GM19328 (cell line): ENCODE data around the gene GDPD3.
"Not testable (repeated sequence)": the region's sequence is repeated elsewhere in the genome, so short reads cannot be mapped to it uniquely, and the experiment has no call there.

Experiments used
- ATAC-seq: cut with Tn5 transposase; IDR thresholded peaks from one replicate; pipeline ENCODE4 v1.9.1; 2021; ENCODE audit warnings: mild to moderate bottlenecking, moderate library complexity; ENCODE audit not compliant: unreplicated experiment

Gene GDPD3

DNA sequence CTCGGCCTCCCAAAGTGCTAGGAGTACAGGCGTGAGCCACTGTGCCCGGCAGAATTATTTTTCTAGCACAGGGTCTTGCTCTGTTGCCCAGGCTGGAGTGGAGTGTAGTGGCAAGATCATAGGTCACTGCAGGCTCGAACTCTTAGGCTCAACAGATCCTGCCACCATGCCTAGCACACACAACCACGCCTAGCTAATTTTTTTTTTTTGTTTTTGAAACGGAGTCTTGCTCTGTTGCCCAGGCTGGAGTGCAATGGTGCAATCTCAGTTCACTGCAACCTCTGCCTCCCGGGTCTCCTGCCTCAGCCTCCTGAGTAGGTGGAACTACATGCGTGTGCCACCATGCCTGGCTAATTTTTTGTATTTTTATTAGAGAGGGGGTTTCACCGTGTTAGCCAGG is 12.4 kb upstream of the GDPD3 start:
- ATAC-seq: not testable (repeated sequence)

DNA sequence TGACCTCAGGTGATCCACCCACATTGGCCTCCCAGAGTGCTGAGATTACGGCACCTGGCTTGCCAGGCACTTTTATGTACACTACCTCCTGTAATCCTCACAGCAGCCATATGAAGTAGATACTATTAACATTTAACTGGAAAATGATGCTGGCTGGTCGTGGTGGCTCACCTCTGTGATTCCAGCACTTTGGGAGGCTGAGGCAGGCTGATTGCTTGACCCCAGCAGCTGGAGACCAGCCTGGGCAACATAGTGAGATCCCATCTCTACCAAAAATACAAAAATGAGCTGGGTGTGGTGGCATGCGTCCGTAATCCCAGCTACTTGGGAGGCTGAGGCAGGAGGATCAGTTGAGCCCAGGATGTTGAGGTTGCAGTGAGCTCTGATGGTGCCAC is 11.6 kb upstream of the GDPD3 start:
- ATAC-seq: no peak

DNA sequence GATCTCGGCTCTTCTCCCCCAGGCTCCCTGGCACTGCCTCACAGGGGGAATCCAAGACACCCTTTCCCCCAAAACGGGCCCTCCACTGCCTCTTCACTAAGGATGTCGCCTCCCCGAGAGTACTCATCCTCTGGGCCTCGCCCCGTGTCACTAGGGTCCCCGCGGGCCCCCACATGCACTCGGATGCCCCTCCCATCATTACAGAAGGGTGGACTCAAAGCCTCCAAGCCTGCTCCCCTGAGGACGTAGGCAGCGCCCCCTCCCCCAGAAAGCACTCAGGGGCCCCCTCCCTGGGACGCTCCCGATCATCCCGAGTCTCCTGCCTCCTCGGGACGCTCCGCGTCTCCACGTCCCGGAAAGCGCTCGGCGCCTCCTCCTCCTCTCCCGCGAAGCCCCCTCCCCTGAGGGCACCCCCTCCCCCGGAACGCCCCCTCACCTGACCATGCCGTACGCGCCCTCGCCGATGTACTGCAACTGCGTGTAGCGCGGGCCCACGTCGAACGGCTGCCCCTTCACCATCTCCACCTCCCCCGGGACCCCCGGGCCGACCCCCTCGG is 9.3 kb upstream of the GDPD3 start:
- ATAC-seq: no peak

DNA sequence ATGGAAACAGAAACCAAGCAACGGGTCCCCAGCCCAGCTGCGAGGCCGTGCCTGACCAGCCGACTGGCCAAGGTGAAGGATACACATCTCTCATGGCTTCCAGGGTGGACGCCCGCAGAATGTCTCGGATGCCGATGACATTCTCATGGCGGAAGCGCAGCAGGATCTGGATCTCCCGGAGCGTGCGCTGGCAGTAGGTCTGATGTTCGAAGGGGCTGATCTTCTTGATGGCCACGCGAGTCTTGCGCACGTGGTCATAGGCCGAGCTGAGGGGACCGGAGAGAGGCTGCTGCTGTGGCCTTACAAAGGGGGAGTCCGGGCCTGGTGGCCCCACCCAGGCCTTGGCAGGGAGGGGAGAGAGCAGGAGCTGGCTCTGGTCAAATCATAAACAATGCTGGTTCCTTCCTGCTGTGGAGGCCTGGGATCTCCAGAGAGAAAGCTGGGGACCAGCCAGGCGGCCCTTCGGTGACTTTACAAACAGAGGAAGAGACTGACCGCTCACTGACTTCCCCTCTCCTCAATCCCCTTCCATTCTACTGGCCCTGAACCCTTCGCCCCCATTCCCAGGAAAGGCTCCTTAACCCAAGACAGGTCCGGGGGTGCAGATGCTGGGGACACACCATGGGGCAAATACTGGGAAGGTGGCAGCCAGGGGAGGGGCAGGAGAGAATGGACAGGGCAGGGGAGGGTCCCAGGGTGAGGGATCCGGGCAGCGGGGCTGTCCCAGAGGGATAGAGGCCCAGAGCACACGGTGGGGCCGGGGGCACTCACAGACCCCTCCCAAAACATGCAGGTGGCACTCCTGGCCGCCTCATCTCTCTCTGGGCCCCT is 8.6 kb upstream of the GDPD3 start:
- no peak for ATAC-seq

DNA sequence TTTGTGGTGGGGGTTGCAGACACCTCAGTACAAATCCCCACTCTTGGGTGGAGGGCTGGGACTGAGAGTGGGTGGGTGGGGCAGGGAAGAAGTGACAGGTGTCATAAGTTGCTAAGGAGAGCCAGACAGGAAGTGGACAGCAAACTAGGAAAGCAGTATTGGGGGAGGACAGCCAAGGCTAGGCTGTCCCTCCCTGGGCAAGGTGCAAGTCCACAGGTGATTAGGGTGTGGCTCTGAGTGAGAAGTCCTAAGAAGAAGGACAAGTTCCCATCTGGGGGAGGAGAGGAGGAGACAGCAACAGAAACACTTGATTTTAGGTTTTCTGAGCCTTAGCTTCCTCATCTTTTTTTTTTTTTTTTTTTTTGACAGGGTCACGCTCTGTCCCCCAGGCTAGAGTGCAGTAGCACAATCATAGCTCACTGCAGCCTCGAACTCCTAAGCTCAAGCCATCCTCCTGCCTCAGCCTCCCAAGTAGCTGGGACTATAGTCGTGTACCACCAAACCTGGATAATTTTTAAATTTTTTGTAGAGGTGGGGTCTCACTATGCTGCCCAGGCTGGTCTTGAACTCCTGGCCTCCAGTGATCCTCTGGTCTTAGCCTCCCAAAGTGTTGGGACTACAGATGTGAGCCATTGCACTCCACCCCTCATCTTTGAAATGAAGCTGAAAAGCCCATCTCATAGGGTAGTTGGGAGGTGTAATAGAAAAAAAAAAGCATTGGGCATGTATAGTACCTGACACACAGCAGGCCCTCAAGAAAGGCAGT is 7.2 kb upstream of the GDPD3 start:
- ATAC-seq: no peak

DNA sequence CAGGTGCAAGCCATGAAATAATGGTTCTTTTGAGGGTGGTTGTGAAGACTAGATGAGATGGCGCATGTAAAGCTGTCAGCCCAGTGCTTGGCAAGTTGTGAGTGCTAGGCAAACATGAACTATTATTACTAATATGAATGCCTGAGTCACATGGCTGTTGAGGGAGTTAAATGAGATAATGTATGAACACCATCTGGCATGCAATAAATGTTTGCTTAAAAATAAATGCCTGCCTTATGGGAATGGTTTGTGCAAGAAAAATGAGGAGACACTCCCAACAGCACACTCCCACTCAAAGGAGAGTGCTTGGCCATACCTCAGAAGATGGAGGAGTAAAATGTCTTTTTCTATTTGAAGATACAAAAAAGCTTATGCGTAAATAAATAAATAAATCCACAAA is 6.1 kb upstream of the GDPD3 start:
- ATAC-seq: no peak

DNA sequence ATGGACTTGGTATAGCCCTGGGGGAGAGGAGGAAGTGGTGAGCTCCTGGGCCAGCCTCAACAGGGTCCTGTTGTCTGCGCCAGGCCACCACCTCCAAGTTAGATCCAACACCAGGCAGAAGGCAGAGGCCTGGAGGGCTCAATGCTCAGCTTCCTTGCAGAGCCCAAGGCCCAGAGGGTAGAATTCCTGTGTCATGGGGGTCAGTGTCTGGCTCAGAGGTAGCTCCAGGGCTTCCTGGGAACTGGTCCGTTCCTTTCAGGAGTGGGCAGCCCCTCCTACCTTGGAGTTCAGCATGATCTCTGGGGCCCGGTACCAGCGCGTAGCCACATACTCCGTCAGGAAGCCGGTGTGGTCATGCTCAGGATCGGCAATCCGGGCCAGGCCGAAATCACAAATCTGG is 4.4 kb upstream of the GDPD3 start:
- ATAC-seq: no peak

DNA sequence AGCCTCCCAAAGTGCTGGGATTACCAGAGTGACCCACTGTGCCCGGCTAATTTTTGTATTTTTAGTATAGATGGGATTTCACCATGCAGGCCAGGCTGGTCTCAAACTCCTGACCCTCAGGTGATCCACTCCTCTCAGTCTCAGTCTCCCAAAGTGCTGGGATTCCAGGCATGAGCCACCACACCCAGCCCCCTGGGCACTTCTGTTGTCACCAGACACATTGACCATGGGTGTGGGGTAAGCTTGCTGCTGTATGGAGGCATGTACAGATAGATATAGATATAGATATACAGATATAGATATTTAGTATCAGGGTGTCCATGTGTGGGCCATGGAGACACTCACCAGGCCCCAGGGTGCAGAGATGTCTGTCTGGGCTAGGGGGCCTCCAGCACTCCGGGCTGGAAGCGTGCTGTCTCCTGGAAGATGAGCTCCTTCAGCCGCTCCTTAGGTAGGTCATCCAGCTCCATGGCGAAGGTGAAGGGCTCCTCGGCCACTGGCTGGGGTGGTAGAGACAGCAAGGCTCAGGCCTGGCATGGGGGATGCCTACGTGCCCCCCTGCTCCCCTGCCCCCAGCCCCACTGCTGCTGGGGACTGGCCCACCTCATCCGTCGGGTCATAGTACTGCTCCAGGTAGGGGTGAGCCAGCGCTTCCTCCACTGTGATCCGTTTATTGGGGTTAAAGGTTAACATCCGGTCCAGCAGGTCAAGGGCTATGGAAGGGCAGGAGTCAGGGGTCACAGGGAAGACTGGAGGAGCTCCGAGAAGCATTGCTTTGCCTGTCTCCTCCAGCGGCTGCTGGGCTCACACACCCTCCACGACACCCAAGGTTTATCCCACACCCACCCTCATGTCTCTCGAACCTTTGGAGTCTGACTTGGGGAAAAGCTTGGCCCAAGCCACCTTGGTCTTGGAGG is 3.2 kb upstream of the GDPD3 start:
- no peak for ATAC-seq

DNA sequence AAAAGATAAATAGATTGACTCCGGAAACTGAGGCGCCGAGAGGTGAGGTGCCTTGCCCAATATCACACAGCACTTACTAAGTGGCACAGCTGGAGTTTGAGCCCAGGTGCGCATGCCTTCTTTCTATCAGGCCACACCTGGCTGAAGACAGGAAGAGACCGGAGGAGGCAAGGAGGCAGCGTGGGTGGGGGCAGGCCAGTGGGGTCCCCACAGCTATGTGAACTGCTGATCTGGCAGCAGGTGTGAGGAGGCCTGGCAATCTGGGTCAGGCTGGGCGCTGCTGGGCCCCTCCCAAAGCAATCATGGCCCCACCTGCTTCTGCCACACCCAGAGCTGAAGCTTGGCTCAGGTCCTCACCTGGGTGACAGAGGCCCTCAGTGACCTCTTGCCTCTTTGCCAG is 1.9 kb upstream of the GDPD3 start:
- ATAC-seq: no peak

DNA sequence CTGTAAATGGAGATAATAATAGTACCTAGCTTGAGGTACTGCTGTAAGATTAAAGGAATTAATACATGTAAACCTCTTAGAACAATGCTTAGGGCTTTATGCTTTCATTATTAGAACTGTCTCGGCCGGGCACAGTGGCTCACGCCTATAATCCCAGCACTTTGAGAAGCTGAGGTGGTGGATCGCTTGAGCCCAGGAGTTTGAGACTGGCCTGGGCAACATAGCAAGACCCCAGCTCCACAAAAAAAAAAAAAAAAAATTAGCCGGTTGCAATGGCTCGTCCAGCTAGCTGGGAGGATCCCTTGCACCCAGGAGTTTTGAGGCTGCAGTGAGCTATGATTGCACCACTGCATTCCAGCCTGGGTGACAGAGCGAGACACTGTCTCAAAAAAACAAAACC is 1.5 kb upstream of the GDPD3 start:
- not testable (repeated sequence) for ATAC-seq

DNA sequence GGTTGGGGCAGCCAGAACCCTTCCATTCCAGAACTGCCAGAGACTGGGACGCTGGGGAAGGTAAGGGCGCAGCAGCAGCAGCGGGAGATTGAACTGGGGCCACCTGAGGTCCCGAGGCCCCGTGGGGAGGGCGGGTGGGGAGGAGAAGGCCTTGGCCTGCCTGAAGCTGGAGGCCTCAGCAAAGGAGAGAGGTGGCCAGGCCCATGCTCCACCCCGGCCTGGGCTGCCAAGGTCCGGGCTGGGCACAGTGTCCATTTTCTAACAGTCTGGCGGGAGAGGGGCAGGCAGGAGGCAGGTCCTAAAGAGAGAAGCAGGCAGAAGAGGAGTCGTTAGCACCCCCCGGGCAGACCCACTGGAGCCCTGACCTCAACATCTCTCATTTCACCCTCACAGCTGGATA is 1.1 kb upstream of the GDPD3 start:
- ATAC-seq: no peak

DNA sequence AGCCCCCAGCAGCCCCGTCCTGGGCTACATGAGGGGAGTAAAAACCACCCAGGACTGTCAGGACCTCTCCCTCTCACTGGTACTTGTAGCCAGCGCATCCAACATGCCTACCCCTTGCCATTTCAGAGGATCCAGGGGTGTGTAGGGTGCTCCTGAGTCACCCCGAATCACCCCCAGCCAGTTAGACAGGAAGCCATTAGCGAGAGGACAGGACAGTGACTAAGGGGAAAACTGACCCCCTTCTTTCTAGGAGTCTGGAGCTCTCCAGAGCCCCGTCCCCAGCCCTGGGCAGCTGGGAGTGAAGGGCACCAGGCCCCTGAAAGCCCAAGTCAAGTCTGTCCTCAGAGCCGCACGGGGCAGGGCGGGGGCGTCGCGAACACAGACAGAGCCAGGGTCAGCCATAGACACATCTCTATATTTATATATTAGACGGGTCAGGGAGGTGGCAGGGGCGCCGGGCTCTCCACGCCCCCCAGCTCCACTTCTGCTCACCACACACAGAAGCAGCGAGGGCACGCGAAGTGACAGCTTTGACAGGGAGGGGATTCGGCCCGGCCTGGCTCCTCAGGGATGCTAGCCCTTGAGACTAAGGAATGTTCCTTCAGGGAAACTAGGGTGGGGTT is 485 bp upstream of the GDPD3 start:
- no peak for ATAC-seq

DNA sequence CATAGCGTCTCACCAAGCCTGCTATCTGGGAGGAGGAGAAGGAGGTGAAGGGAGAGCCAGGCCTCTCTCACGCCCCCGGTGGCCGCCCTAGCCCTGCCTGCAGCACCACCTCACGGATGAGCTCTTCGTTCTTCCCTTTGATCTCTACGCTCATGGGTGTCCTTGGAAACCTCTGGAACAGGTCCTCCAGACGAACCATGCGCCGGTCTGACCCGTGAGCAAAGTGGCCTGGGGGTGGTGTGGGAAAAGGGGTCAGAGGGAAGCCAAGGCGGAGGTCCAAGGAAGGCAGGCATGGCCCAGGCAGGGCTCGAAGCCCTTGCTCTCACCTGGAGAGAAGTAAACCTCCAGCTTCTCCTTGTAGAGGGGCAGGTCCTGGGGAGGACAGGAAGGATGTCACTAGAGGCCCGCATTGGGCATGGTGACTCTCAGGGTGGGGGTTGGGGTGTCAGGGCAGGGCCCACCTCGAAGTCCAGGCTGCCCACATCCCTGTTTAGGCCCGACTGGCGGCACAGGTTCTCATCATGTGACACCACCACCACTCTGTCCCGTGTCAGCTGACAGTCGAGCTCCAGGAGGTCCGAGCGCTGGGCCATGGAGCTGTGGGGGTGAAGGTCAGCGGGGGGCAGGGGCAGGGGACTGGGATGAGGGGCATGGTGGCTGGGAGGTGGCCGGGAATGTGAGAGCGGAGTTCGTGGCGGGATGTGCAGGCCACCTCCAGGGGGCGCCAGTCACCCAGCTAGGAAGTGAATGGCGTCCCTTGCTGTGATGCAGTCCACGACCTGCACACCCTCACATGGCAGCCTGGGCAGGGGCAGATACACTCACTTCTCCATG is 923 bp downstream of the GDPD3 start:
- no peak for ATAC-seq

DNA sequence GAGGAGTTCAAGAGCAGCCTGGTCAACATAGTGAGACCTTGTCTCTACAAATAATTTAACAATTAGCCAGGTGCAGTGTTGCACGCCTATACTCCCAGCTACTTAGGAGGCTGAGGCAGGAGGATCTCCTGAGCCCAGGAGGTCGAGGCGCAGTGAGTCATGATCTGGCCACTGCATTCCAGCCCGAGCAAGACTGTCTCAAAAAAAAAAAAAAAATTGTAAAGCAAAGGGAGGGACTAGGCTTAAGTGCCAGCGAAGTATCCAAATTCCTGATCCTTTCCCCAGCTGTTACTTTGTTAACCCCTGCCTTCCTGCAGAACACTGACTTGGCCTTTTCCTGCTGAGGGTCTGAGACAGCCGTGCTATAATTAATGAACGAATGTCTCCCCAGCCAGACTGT is 2.7 kb downstream of the GDPD3 start:
- ATAC-seq: no peak

DNA sequence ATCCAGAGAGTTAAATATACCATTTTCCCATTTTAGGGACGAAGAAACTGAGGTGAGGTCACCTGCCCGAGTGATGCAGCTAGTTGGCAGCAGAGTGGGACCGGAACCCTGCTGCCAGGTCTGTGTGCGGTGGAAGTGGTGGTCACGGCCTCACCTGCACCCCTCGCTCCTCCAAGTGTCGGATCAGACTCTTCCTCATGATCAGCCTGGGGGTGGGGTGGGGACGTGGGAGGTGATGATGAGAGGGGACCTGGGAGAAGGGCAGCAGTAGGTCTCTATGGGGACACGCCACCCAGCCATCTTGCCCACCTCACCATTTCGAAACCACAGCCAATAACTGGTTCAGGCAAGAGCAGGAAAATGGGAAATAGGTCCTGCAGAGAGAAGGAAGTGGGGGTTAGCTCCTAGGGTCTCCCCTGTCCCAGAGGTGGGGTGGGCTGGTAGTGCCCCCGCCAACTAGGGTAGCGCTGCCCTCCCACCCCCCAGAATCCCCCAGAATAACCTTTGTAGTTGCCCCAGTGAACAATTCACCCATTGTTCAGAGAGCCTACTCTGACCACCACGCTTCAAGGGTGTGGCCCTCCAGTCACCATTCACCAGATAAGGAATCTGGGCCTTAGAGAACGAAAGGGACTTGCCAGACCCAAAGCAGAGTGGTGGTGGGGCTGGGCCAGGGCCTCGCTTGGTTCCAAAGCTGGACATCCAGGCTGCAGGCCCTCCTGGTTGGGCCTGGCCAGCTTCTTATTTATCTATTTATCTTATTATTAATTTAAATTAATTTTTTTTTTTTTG is 5.1 kb downstream of the GDPD3 start:
- ATAC-seq: no peak

DNA sequence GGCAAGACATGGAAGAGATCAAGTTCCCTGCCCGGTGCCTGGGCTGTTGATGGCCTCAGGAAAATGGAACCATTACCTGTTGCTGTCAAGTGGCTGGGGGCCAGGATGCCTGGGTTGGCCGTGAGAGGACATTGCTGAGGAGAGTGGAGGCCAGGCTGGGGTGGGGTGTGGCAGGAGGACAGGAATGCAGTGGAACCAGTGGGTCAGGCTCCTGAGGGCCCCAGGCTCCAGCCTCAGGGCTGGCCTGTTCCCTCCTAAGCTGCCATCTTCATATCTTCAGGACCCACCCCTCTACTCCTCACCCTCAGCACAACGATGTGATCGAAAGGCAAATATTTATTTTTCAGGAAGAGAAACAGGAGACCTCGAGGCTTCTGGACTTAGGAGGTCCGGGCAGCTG is 8.8 kb downstream of the GDPD3 start:
- no peak for ATAC-seq

DNA sequence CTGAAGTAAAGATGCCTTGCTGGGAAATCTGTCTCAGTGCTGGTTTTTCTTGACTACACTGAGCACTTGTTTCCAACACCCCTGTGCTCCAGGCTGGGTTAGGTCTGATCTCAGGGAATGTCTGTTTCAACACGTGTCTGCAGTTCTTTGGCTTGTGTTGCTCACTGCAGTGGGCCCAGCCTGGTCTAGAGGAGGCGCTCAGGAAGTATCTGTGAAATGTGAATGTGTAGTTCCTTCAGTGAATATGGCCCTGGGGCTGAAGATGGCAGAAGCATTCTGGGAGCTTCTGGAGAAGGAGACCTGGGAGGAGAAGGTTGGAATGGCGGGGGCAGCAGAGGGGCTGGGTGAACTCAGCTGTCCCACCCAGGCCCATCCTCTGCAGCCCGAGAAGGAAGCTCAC is 9.2 kb downstream of the GDPD3 start:
- no peak for ATAC-seq

DNA sequence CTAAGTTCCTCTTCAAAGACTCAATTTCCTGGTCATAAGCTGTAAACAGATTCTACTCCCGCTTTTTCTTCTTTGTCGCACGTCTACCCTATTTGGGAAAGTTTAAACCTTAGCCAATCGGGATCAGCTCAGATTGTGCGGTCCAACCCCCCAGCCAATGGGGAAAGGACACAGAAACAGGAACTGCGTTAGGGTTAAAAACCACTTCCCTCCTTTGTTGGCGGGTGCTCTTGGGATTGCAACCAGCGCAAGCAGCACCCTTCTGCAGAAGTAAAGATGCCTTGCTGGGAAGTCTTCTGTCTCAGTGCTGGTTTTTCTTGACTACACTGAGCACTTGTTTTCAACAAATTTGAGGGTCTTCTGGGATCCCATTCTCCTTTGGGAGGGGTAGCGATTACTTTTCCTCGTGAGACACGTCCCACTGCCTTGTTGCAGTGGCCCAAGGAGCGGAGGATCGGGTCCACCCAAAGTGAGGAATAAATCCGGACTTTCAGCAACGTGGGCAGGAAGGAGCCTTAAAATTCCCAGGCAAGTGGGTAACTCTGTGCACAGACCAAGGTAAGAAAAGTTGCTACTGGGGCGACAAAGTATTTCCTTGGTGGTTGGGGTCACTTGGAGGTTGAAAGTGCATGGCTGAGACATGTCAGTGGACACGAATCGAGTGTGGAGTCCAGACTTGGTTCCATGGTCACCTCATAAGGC is 16.3 kb downstream of the GDPD3 start:
- ATAC-seq: no peak
